ENCODE measurements around the gene PPFIA3.
A peak's percentile ranks its signal among the peaks of the same experiment; 100 is the strongest.
"Not testable (repeated sequence)": the region's sequence is repeated elsewhere in the genome, so short reads cannot be mapped to it uniquely, and the experiment has no call there.

Gene PPFIA3

GRCh38 chr19:49119411-49120324 is at the start of gene PPFIA3:
TSS of gene PPFIA3 (plus strand) at chr19:49119544. CDS start at chr19:49127874, 8,330 bp downstream.
- DNase-seq (ENCODE audit: low spot score) = no peak

GRCh38 chr19:49070416-49070815 is 48.9 kb upstream of the PPFIA3 start:
- no peak for DNase-seq (ENCODE audit: low spot score)

- no peak for DNase-seq (ENCODE audit: low spot score)
These were observed 47.3 kb upstream of the PPFIA3 start for GRCh38 chr19:49071860-49072547.

GRCh38 chr19:49073514-49074378 is 45.6 kb upstream of the PPFIA3 start:
- DNase-seq (ENCODE audit: low spot score) = no peak

GRCh38 chr19:49074869-49075268 is 44.5 kb upstream of the PPFIA3 start:
- DNase-seq (ENCODE audit: low spot score) = not testable (repeated sequence)

- no peak for DNase-seq (ENCODE audit: low spot score)
These were observed 39.0 kb upstream of the PPFIA3 start for GRCh38 chr19:49080392-49080791.

GRCh38 chr19:49081273-49081672 is 38.1 kb upstream of the PPFIA3 start:
- no peak for DNase-seq (ENCODE audit: low spot score)

GRCh38 chr19:49084206-49085019 is 34.9 kb upstream of the PPFIA3 start:
- no peak for DNase-seq (ENCODE audit: low spot score)

GRCh38 chr19:49085020-49085867 is 34.1 kb upstream of the PPFIA3 start, which contains the start of gene SNRNP70:
TSS of gene SNRNP70 (plus strand) at chr19:49085451. CDS start at chr19:49086415, 964 bp downstream.
- peak; percentile 100 for DNase-seq (ENCODE audit: low spot score)

GRCh38 chr19:49085868-49086232 is 33.5 kb upstream of the PPFIA3 start:
- no peak for DNase-seq (ENCODE audit: low spot score)

GRCh38 chr19:49086296-49086695 is 33.0 kb upstream of the PPFIA3 start:
- DNase-seq (ENCODE audit: low spot score) = no peak

- no peak for DNase-seq (ENCODE audit: low spot score)
These were observed 27.8 kb upstream of the PPFIA3 start for GRCh38 chr19:49091391-49092038.

- no peak for DNase-seq (ENCODE audit: low spot score)
These were observed 26.7 kb upstream of the PPFIA3 start for GRCh38 chr19:49092686-49093085.

GRCh38 chr19:49094505-49095482 is 24.6 kb upstream of the PPFIA3 start:
- DNase-seq (ENCODE audit: low spot score) = no peak

GRCh38 chr19:49097453-49098288 is 21.7 kb upstream of the PPFIA3 start:
- peak; percentile 81 for DNase-seq (ENCODE audit: low spot score)

GRCh38 chr19:49098795-49099194 is 20.5 kb upstream of the PPFIA3 start:
- no peak for DNase-seq (ENCODE audit: low spot score)

GRCh38 chr19:49101160-49101559 is 18.2 kb upstream of the PPFIA3 start:
- no peak for DNase-seq (ENCODE audit: low spot score)

GRCh38 chr19:49102303-49102702 is 17.0 kb upstream of the PPFIA3 start:
- no peak for DNase-seq (ENCODE audit: low spot score)
